ENCODE results near the gene RIBC2. TPM values are rescaled to one million over a fixed set of nuclear protein-coding genes. Genes with fewer than 3 reads are reported as not detected.

RIBC2 gene
- total and polyA plus RNA-seq, 9 of the 15 experiments (the other 6 are each of a cell fraction or from before 2014, with no cell fraction given): not detected

- TF ChIP-seq ZNF75A (CRISPR knock-in tag; IDR thresholded peaks at IDR 0.05): no peak
- TF ChIP-seq ZNF592 (IDR thresholded peaks at IDR 0.05): no peak
- TF ChIP-seq SUPT5H (IDR thresholded peaks at IDR 0.05): no peak
- TF ChIP-seq POU5F1 (IDR thresholded peaks at IDR 0.05; ENCODE audit: borderline replicate concordance, low read depth, low read length, partially characterized antibody): no peak
Measured at GRCh38 chr22:45423524-45423923, 10.0 kb downstream of the RIBC2 start (continued).

- H3K4me3 ChIP-seq: no peak overlapping the region
- TF ChIP-seq HIVEP1 (CRISPR knock-in tag; IDR thresholded peaks at IDR 0.05): no peak
- TF ChIP-seq ZNF274 (IDR thresholded peaks at IDR 0.05; ENCODE audit: borderline replicate concordance, low read depth, low read length): no peak
- no peak for TF ChIP-seq POLR2AphosphoS5 (IDR thresholded peaks at IDR 0.05; ENCODE audit: control insufficient read depth, insufficient read depth, low read depth, low read length)
- no peak for TF ChIP-seq ZNF764 (CRISPR knock-in tag; IDR thresholded peaks at IDR 0.05; ENCODE audit: low read depth)
- TF ChIP-seq ZNF431 (CRISPR knock-in tag; IDR thresholded peaks at IDR 0.05): no peak
- TF ChIP-seq CAMTA2 (CRISPR knock-in tag; conservative IDR thresholded peaks at IDR 0.05): no peak
- no peak for TF ChIP-seq NFRKB (IDR thresholded peaks at IDR 0.05; ENCODE audit: low read depth)
- TF ChIP-seq RBM39 (optimal IDR thresholded peaks at IDR 0.05; ENCODE audit: low read depth, low read length): no peak
- no peak for TF ChIP-seq RFX7 (CRISPR knock-in tag; IDR thresholded peaks at IDR 0.05)
- no peak for TF ChIP-seq PRDM10 (IDR thresholded peaks at IDR 0.05; ENCODE audit: partially characterized antibody)
- no peak for TF ChIP-seq ZNF77 (CRISPR knock-in tag; IDR thresholded peaks at IDR 0.05)
- intact Hi-C loops (cut with micrococcal nuclease) (no loop called here), in situ Hi-C loops (cut with MboI) (no loop called here)
- H2AFZ ChIP-seq (ENCODE audit: low read depth, low read length): no peak overlapping the region
- ChIA-PET POLR2A (no interaction called here), CTCF (ENCODE audit: low intra/inter-chr PET ratio) (no interaction called here)
- no peaks in the 10 kb centered on the region for H3K4me1 ChIP-seq (replicated peaks in 1 of 2; ENCODE audit: control insufficient read depth in 2 of 2, insufficient read depth in 2 of 2, low read length in 2 of 2)
- DNase-seq (ENCODE audit: extremely low read depth in 1 of 4, low spot score in 3 of 4): no peak
- no peaks in the 10 kb centered on the region for H4K20me1 ChIP-seq (replicated peaks; ENCODE audit: control insufficient read depth, insufficient read depth, low read length)
- no peak for FAIRE-seq
- WGBS (ENCODE audit: insufficient coverage, low coverage, missing lambda C conversion rate): 6% methylated on average over 13 of the region's 14 CpGs
- no peaks in the 10 kb centered on the region for H3K9me1 ChIP-seq (ENCODE audit: control insufficient read depth, insufficient read depth, low read length)
- no peaks in the 10 kb centered on the region for H3K36me3 ChIP-seq (ENCODE audit: control insufficient read depth, insufficient read depth, low read length)
- no peaks in the 10 kb centered on the region for H3K9me3 ChIP-seq (replicated peaks; ENCODE audit: control insufficient read depth, insufficient read depth, low read depth, low read length)
- ATAC-seq: no peak
- H3K27me3 ChIP-seq (ENCODE audit: control insufficient read depth in 2 of 2, insufficient read depth in 2 of 2, low read length in 2 of 2): peaks cover 8 to 43% of the 10 kb centered on the region in 2 experiments; a peak in 4 of 5 replicates
- no peak overlapping the region for H3K4me2 ChIP-seq (ENCODE audit: insufficient read depth, low read length)
- no peak overlapping the region; a peak in 1 of 4 replicates for H3K9ac ChIP-seq (ENCODE audit: insufficient read depth in 1 of 2, low read depth in 2 of 2, low read length in 2 of 2)
- no TSS peak for BruUV-seq (replicated peaks)
- H3K79me2 ChIP-seq (ENCODE audit: control insufficient read depth, insufficient read depth, low read length): no peaks in the 10 kb centered on the region
- no peak overlapping the region for H3K27ac ChIP-seq (ENCODE audit: extremely low read depth, low read depth, low read length)
Measured at GRCh38 chr22:45424241-45424731, 10.8 kb downstream of the RIBC2 start.
